ENCODE data around the gene RAPH1.
"Not testable (repeated sequence)": the region's sequence is repeated elsewhere in the genome, so short reads cannot be mapped to it uniquely, and the experiment has no call there.

RAPH1 gene

GRCh38 chr2:203394519-203395227, 140.4 kb downstream of the RAPH1 start:
- Histone ChIP-seq H3K27ac (ENCODE audit: low read length) (no peak overlapping the region), H3K4me3 (ENCODE audit: low read length) (no peak overlapping the region), H3K79me2 (ENCODE audit: low read length) (no peaks in the 10 kb centered on the region), H3K36me3 (replicated peaks; ENCODE audit: low read depth, low read length) (peaks cover 6% of the 10 kb centered on the region), H3K27me3 (ENCODE audit: low read depth, low read length) (no peaks in the 10 kb centered on the region), H3K9me3 (ENCODE audit: insufficient read depth, low read length) (no peaks in the 10 kb centered on the region), H3K4me1 (ENCODE audit: low read length) (no peaks in the 10 kb centered on the region), H3K9ac (ENCODE audit: low read length) (no peak overlapping the region), H3K4me2 (ENCODE audit: low read length) (no peak overlapping the region), H2AFZ (ENCODE audit: low read depth, low read length) (no peak overlapping the region), H4K20me1 (ENCODE audit: insufficient read depth, low read length) (no peaks in the 10 kb centered on the region)
- TF ChIP-seq, protein P1, sequence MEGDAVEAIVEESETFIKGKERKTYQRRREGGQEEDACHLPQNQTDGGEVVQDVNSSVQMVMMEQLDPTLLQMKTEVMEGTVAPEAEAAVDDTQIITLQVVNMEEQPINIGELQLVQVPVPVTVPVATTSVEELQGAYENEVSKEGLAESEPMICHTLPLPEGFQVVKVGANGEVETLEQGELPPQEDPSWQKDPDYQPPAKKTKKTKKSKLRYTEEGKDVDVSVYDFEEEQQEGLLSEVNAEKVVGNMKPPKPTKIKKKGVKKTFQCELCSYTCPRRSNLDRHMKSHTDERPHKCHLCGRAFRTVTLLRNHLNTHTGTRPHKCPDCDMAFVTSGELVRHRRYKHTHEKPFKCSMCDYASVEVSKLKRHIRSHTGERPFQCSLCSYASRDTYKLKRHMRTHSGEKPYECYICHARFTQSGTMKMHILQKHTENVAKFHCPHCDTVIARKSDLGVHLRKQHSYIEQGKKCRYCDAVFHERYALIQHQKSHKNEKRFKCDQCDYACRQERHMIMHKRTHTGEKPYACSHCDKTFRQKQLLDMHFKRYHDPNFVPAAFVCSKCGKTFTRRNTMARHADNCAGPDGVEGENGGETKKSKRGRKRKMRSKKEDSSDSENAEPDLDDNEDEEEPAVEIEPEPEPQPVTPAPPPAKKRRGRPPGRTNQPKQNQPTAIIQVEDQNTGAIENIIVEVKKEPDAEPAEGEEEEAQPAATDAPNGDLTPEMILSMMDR (IDR thresholded peaks at IDR 0.05; ENCODE audit: low read depth, low read length) = no peak; the same call in 1 of the 2 replicates
- no peak for TF ChIP-seq EZH2phosphoT487 (IDR thresholded peaks at IDR 0.05; ENCODE audit: low read depth)

DNA sequence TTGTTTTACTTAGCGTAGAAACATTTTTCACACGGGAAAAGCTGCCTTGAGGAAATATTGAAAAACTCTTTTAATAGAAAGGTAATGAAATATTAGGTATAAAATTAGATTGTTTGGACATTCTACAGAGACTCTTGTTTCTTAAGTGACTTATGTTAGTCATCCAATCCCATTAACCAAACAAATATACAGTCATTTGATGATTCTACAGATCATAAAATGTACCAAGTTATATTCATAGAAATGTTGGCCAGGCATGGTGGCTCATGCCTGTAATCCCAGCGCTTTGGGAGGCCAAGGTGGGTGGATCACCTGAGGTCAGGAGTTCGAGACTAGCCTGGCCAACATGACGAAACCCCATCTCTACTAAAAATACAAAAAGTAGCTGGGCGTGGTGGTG, 146.9 kb downstream of the RAPH1 start:
- H3K9ac ChIP-seq (ENCODE audit: low read length); H3K4me2 ChIP-seq (ENCODE audit: low read length); H3K4me1 ChIP-seq (ENCODE audit: low read length); H3K36me3 ChIP-seq (replicated peaks; ENCODE audit: low read depth, low read length); H3K27ac ChIP-seq (ENCODE audit: low read length); H3K9me3 ChIP-seq (ENCODE audit: insufficient read depth, low read length); H2AFZ ChIP-seq (ENCODE audit: low read depth, low read length); H3K27me3 ChIP-seq (ENCODE audit: low read depth, low read length); H4K20me1 ChIP-seq (ENCODE audit: insufficient read depth, low read length); H3K79me2 ChIP-seq (ENCODE audit: low read length); H3K4me3 ChIP-seq (ENCODE audit: low read length): not testable (repeated sequence)

- H3K36me3 ChIP-seq (replicated peaks; ENCODE audit: low read depth, low read length) = no peaks in the 10 kb centered on the region
- H3K79me2 ChIP-seq (ENCODE audit: low read length) = no peaks in the 10 kb centered on the region
- no peaks in the 10 kb centered on the region for H3K4me1 ChIP-seq (ENCODE audit: low read length)
- H3K27ac ChIP-seq (ENCODE audit: low read length) = no peak overlapping the region
- no peaks in the 10 kb centered on the region for H3K9me3 ChIP-seq (ENCODE audit: insufficient read depth, low read length)
- TF ChIP-seq EZH2phosphoT487 (IDR thresholded peaks at IDR 0.05; ENCODE audit: low read depth) = no peak
- TF ChIP-seq, protein P1 (IDR thresholded peaks at IDR 0.05; ENCODE audit: low read depth, low read length) = no peak
- no peak overlapping the region for H3K4me3 ChIP-seq (ENCODE audit: low read length)
- H2AFZ ChIP-seq (ENCODE audit: low read depth, low read length) = no peak overlapping the region
- no peaks in the 10 kb centered on the region for H3K27me3 ChIP-seq (ENCODE audit: low read depth, low read length)
- H3K4me2 ChIP-seq (ENCODE audit: low read length) = no peak overlapping the region
- H3K9ac ChIP-seq (ENCODE audit: low read length) = no peak overlapping the region
- no peaks in the 10 kb centered on the region for H4K20me1 ChIP-seq (ENCODE audit: insufficient read depth, low read length)
Measured at GRCh38 chr2:203383038-203383437, 152.1 kb downstream of the RAPH1 start.

DNA sequence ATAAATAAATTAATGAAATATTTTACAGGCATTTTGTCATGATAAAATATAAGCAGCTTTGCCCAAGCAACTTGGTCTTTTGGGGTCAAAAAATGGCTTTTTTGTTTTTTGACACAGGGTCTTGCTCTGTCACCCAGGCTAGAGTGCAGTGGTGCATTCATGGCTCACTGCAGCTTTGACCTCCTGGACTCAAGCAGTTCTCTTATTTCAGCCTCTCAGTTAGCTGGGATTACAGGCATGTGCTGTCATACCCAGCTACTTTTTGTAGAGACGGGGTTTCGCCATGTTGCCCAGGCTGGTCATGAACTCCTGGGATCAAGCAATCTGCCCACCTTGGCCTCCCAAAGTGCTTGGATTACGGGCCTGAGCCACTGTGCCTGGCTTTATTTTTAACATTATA, 155.9 kb downstream of the RAPH1 start:
- Histone ChIP-seq H3K4me2 (ENCODE audit: low read length) (no peak overlapping the region), H4K20me1 (ENCODE audit: insufficient read depth, low read length) (no peaks in the 10 kb centered on the region), H3K9me3 (ENCODE audit: insufficient read depth, low read length) (no peaks in the 10 kb centered on the region), H3K27ac (ENCODE audit: low read length) (no peak overlapping the region), H3K79me2 (ENCODE audit: low read length) (no peaks in the 10 kb centered on the region), H3K4me3 (ENCODE audit: low read length) (no peak overlapping the region), H3K36me3 (replicated peaks; ENCODE audit: low read depth, low read length) (no peaks in the 10 kb centered on the region), H3K9ac (ENCODE audit: low read length) (no peak overlapping the region), H3K27me3 (ENCODE audit: low read depth, low read length) (no peaks in the 10 kb centered on the region), H2AFZ (ENCODE audit: low read depth, low read length) (no peak overlapping the region), H3K4me1 (ENCODE audit: low read length) (no peaks in the 10 kb centered on the region)
- no peak for TF ChIP-seq EZH2phosphoT487 (IDR thresholded peaks at IDR 0.05; ENCODE audit: low read depth)
- TF ChIP-seq, protein P1 (IDR thresholded peaks at IDR 0.05; ENCODE audit: low read depth, low read length) = no peak
